GOT3 (cell line): ENCODE data around the gene HOXC10.

Experiments
- DNase-seq: peaks from one replicate; lab custom pipeline; 2025; ENCODE audit warnings: mixed read lengths; lab: John Stamatoyannopoulos, UW

The HOXC10 gene

DNA sequence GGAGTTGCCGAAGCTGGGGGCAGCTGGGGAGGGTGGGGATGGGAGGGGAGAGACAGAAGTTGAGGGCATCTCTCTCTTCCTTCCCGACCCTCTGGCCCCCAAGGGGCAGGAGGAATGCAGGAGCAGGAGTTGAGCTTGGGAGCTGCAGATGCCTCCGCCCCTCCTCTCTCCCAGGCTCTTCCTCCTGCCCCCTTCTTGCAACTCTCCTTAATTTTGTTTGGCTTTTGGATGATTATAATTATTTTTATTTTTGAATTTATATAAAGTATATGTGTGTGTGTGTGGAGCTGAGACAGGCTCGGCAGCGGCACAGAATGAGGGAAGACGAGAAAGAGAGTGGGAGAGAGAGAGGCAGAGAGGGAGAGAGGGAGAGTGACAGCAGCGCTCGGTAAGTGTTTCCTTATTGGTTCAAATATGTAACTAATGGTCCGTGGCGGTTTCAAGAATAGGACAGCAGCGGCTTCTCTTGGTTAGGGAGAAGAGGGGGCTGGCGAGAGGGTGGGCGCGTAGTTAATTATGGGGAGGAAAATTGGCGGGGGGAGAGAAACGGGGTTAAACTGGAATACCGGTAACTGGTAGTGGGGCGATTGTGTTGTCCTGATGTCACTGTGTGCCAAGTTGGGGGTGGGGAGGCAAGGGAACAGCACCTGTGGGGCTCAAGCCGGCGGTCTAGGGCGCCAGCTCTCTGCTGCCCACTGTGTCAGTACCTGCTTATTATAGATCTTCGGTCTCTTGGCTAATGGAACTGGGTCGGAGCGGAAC lies 32.3 kb downstream of the HOXC10 start:
- no peak for DNase-seq

DNA sequence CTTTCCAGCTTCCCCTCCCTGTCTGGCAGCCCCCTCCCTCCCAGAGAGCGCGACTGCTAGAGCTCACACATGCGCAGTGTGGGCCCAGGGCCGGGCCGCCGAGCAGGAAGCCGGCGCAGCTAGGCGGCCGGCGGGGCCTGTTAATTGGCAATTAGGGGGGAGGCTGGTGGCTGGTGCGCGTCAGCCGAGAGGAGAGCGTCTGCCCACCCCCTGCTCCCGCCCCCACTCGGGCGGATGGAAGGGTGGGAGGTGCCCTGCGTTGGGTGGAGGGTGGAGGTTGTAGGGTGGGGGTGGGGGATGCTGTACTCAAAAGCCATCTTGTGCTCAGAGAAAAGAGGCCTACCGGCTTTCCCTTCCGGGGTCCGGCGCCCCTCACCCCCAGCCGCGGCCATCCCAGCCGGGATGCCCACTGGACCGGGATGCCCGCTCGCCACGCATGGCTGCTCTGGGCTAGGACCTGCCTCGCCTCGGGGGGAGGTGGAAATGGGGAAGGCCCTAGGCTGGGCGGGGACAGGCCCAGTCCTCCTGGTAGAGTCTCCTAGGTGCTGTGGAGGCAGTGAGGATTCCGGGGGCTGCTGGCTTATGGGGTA lies 33.0 kb downstream of the HOXC10 start:
- DNase-seq: peak; percentile 37

DNA sequence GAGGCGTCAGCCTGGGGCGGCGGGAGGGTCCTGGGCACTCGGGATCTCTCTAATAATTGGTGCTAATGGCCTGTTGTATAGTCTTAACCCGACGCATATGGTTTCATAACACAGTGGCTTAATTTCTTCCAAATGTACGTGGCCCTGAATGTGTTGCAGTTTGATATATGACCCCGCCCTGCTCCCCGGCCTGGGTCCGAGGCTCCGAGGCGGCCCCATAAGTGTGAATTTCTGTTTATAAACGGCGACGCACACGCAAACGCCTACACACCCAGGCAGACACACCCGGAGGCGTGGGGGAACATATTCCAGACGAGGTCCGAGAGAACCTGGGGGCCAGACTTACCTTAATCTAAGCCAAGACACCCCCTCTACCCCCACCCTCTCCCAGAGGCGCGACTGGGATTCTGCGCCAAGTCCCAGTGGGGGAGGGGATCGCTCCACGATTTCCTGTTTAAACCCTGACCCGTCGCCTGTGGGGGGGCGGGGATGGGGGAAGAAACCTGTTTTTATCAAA lies 33.6 kb downstream of the HOXC10 start:
- DNase-seq: no peak

- no peak for DNase-seq
Observed at GRCh38 chr12:54019091-54019811, 34.3 kb downstream of the HOXC10 start.

GRCh38 chr12:54019924-54020590 lies 35.1 kb downstream of the HOXC10 start:
- no peak for DNase-seq

DNA sequence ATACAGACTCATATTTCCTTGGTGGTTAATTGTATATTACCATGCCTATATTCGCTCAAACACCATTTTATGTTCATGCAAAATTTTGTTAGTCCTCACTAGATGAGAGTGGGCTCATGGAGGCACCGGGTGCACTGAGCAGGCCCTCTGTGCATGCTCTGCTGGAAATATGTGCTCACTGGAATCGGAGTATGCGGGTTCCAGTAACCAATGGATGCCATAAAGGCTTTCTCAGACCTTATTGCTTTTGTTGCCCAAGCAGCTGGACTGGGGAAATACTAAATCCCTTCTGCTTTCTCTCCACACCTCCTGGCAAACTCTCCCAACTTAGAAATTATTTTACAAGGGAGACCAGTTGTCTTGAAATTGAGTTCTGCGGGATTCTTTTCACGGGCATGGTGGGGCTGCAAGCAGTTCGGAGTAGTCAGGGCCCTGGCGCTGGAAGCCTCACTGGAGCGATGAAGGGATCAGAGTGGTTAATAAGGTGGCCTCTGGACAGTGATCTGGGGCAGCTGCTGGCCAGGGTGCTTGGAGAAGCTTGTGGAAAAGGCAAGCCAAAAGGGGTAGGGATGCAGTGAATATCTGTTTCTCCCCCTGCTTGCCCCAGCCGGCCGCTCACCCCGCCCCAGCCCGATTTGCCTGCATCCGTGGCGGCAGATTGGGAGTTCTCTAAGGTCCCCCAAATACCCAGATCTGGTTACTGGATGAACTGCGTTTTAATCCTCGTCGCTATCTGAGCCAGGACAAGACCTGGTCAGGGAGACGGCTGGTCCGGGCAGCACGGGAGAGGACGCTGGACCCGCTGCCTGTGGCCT lies 35.9 kb downstream of the HOXC10 start:
- DNase-seq: no peak

GRCh38 chr12:54021432-54022013 lies 36.6 kb downstream of the HOXC10 start:
- DNase-seq: no peak

DNA sequence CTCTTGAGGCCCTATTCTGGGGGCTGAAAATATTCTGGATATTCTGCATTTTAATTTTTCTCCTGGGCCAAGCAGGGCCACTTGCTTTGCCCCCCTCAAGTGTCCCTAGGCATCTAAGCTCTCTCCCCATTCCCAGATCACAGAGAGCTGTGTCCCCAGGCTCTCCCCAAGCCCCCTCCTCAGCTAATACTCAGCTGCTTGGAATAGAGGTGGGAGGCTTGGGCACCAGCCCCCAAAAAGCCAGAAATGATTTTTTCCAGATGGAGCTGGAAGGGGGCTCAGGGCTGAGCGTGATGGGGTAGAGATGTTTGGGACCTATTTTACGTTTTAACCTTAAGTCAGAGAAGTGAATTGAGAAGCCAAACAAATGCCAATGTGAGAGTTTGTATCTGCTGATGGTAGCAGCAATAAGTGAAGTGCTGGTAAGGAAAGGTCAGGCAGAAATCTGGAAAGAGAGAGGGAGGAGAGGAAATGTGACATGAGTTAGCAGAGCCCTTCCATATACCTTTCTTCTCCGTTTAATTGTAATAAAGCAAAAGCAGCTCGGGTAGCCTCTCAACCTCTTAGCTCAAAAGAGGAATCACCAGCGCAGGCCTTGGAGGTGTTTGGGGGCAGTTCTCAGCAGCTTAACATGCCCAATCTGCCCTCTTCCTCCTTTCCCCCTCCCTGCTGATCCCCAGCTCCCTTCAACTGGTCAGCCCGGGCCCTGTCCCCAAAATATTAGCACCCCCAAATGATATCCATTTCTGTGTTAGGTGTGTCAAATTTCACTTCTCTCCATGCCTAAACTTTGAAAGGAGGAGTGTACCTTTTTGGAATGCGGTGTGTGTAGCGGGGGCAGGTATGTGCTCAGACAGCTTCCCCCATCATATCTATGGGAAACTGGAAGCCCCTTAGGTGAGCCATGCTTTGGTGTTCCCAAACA lies 38.3 kb downstream of the HOXC10 start:
- DNase-seq: no peak

DNA sequence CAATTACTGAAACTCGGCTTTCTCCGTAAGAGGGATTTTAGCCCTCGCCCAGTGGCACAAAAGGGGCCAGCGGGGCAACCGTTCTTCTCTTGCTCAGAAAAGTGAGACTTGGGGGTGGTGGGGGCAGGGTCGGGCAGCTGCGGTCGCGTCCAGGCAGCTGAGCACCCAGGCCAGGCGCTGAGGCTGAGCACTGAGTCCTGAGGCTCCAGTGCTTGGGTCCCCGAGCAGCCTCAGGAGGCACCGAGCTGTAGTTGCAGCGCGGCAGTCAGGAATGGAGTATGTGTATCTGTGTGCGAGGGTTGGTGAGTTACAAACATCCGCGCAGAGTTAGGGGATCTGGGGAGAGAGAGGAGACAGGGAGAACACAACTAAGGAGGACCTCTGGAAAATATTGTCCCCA lies 39.2 kb downstream of the HOXC10 start:
- no peak for DNase-seq

GRCh38 chr12:54024581-54025305 lies 39.8 kb downstream of the HOXC10 start:
- DNase-seq: no peak

DNA sequence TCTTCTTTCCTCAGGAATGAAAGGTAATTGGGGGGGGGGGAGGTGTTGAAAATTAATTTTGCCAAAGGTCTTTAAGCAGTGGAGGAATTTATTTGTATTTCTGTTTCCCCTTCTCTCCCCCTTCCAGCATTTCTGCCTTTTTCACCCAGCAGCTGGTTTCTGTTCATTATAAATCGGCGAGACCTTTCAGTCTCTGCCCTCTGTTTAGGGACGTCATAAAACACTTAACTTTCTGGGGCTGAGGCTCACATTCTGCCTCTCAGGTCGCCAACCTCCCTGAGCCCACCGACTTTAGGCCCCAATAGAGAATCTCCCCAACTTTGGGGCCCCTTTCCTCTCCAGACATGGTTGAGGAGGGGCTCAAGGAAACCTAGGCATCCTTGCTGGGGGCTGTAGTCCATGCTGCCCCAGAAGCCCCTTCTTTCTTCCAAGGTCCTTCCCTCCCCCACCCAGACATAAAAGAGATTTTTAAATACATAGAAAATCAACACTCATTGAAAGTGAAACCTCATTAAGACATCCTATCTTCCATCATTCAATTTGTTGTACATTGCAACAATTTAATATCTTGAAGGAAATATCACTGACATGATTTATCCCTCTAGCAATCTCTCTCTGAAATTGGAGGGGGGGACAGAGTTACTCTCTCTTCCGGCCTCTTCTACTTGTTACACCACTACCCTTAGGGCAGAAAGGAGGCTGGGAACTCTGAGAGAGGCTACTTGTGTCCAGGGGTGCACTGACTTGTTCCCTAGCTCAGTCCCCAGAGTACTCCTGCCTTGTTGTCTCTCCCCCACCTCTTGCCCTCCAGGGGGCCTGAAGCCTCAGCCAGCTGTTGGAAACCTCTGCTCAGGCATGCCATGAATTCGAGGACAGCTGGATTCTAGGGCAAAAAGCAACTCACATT lies 40.8 kb downstream of the HOXC10 start:
- no peak for DNase-seq

- DNase-seq: no peak
Observed at GRCh38 chr12:54026640-54027441, 41.9 kb downstream of the HOXC10 start.

DNA sequence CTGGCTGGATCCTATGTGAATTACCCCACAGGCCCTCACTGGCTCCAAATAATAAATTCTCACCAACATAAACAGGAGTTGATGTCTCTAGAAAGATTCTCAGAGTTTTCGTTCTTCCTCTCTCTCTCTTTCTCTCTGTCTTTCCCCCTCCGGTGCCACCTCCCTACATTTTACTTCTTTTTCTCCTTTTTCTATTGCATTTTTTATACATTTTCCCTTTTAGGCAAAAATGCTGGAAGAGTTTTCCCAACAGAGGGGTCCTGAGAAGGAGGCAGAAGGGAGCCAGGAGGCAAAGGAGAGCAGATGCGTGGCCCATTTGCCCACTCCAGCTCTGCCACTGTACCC lies 42.5 kb downstream of the HOXC10 start:
- DNase-seq: no peak

DNA sequence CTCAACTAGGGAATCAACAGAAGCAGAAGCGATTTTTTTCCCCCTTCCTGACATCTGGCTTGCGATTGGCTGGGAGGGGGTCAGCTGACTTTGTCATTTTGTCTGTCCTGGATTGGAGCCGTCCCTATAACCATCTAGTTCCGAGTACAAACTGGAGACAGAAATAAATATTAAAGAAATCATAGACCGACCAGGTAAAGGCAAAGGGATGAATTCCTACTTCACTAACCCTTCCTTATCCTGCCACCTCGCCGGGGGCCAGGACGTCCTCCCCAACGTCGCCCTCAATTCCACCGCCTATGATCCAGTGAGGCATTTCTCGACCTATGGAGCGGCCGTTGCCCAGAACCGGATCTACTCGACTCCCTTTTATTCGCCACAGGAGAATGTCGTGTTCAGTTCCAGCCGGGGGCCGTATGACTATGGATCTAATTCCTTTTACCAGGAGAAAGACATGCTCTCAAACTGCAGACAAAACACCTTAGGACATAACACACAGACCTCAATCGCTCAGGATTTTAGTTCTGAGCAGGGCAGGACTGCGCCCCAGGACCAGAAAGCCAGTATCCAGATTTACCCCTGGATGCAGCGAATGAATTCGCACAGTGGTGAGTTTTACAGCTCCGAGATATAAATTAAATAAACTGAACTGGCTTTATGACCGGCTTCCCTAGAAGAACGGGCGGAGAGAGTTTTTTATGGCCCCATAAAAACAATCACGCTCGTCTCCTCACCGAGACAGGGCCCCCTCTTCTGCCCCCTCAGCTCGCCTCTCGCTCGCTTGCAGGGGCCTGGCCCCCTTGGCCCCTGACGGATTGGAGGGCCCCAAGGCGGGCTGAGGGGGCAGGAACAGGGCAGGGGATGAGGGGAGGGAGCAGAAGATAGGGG lies 43.6 kb downstream of the HOXC10 start, which contains the start of gene HOXC6:
Gene HOXC6 (plus strand): TSS at position 127 of the 888 bp plus-strand sequence. CDS start 82 bp downstream, at position 209.
- DNase-seq: no peak

DNA sequence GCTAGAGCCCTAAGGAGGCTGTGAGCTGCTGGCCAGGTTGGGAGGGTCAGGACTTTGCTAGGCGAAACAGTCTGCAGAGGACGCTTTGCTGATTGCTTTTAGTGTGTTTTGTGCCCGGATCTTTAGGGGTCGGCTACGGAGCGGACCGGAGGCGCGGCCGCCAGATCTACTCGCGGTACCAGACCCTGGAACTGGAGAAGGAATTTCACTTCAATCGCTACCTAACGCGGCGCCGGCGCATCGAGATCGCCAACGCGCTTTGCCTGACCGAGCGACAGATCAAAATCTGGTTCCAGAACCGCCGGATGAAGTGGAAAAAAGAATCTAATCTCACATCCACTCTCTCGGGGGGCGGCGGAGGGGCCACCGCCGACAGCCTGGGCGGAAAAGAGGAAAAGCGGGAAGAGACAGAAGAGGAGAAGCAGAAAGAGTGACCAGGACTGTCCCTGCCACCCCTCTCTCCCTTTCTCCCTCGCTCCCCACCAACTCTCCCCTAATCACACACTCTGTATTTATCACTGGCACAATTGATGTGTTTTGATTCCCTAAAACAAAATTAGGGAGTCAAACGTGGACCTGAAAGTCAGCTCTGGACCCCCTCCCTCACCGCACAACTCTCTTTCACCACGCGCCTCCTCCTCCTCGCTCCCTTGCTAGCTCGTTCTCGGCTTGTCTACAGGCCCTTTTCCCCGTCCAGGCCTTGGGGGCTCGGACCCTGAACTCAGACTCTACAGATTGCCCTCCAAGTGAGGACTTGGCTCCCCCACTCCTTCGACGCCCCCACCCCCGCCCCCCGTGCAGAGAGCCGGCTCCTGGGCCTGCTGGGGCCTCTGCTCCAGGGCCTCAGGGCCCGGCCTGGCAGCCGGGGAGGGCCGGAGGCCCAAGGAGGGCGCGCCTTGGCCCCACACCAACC lies 44.8 kb downstream of the HOXC10 start:
- no peak for DNase-seq
